Measurements from ENCODE around the gene KRT6B. TPM values are rescaled to one million over a fixed set of nuclear protein-coding genes. Genes with fewer than 3 reads are reported as not detected.

Gene KRT6B
- polyA plus RNA-seq, 4 donors, result not detected

- no peak for DNase-seq (ENCODE audit: low read depth in 4 of 4, low spot score in 2 of 4)
Observed at GRCh38 chr12:52437508-52437907, 14.4 kb downstream of the KRT6B start.

DNA sequence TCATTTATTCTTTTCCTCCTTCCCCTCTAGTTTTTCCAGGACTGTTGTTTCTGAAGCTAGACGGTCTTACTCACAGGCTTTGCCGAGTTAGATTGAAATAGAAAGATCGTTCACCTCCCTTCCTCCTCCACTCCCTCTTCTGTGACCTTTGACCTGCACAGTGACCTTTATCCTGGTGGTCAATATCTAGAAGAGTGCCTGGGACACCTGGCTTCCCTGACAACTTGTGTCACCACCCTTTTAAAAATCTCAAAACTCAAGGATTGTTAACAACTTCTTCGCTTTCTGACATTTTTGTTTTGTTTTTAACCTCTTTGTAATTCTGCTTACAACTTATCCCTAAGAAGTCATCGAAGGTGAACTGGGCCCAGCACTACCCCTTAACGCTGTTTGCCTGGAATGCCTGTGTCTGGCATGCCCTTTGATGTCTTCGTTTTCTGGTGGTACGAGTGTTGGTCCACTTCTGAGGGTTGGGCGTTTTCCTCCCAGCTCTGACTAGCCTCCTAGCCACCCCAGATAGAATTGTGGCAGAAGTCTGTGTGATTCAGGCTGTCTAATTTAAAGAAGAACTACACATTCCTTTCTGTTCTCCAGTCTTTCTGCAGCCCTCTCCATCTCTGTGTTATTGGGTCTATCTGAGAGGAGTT is 15.0 kb downstream of the KRT6B start:
- no peak for DNase-seq (ENCODE audit: low read depth in 4 of 4, low spot score in 2 of 4)

- no peak for DNase-seq (ENCODE audit: low read depth in 4 of 4, low spot score in 2 of 4)
Observed at GRCh38 chr12:52436000-52436827, 15.7 kb downstream of the KRT6B start.

DNA sequence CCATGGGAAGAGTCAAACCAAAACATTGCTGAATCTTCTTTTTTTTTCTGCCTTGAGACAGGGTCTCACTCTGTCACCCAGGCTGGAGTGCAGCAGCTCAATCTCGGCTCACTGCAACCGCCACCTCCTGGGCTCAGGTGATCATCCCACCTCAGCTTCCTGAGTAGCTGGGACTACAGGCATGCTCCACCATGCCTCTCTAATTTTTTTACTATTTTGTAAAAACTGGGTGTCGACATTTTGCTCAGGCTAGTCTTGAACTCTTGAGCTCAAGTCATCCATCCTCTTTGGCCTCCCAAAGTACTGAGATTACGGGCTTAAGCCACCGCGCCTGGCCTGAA is 16.3 kb downstream of the KRT6B start:
- no peak for DNase-seq (ENCODE audit: low read depth in 4 of 4, low spot score in 2 of 4)

GRCh38 chr12:52434760-52435530 is 17.0 kb downstream of the KRT6B start:
- DNase-seq (ENCODE audit: low read depth in 4 of 4, low spot score in 2 of 4), result no peak

DNA sequence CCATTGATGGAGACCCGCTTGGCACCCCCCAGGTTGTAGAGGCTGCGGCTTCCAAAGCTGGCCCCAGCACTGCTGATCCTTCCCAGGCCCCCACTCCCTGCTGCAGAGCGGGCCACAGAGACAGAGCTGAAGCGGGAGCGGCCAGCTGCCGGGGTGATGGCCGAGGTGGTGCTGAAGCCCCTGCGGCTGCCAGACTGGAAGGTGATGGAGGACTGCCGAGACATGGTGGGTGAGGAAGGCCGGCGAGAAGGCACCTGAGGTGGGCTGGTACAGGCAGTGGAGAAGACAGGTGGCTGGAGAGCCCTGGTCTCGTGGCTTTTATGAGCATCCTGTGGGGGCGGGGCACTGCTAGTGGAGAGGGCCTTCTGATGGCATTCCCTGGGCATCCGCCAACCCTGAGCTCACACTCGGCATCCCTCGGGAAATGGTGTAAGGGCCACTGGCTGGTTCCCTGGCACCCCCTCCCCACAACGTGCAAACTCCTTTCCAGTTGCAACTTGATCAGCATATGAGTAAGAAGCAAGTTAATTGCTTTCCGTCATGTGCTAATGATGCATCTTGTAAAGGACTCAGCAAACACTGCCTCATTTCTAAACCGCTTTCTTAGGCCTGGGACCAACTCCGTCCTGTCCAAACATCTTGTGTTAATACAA is 17.7 kb downstream of the KRT6B start, which contains the start of gene KRT75:
TSS of gene KRT75 (minus strand) at position 291 of the 653 bp plus-strand sequence. CDS start at position 224, 67 bp downstream.
- no peak for DNase-seq (ENCODE audit: low read depth in 4 of 4, low spot score in 2 of 4)

DNA sequence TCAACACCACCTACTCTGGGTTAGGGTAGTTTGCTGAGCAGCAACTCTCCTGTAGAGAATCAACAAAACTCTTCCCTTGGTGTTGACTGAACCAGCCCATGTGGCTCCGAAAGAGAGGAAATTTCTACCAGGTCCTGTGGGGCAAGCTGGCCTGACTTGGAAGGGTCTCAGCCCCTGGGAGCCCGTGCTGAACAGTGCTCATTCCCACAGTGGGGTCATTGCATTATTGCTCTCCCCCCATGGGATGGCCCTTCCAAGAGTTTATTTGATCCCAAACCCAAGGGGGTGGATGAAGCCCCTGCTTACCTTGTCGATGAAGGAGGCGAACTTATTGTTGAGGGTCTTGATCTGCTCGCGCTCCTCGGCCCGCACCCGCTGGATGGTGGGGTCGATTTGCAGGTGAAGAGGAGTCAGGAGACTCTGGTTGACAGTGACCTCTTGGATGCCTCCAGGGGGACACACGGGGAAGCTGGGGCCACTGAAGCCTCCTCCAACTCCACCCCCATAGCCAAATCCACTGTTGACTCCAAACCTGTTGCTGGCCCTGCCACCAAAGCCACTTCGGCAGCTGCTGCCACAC is 18.4 kb downstream of the KRT6B start:
- DNase-seq (ENCODE audit: low read depth in 4 of 4, low spot score in 2 of 4), result no peak

DNA sequence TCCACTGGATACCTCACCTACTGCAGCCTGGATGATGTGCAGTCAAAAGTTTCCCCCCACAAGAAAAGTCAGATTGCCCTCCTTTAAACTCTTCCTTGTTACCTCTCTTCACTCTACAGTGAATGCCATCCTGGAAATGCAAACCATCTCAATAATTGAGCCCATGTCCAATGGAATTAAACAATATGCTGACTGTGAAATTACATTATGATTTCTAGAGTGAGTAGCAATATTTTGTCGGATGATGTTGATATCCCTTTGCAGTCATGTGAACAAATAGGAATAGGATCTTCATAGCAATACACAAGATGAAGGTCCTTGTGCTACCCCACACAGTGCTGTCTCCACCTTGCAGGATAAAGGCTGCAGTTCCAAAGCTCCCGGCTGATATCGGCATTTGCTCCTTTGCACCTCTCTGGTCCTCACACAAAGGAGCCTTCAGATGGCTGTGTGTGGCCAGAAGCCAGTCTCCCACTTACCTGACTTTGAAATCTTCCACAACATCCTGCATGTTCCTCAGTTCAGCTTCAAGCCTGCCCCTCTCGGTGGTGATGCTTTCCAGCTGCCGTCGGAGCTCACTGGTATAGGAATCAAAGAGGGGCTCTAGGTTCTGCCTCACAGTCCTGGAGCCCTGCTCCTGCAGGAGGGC is 19.3 kb downstream of the KRT6B start:
- DNase-seq (ENCODE audit: low read depth in 4 of 4, low spot score in 2 of 4), result no peak

- DNase-seq (ENCODE audit: low read depth in 4 of 4, low spot score in 2 of 4), result no peak
Observed at GRCh38 chr12:52428121-52428520, 23.8 kb downstream of the KRT6B start.

DNA sequence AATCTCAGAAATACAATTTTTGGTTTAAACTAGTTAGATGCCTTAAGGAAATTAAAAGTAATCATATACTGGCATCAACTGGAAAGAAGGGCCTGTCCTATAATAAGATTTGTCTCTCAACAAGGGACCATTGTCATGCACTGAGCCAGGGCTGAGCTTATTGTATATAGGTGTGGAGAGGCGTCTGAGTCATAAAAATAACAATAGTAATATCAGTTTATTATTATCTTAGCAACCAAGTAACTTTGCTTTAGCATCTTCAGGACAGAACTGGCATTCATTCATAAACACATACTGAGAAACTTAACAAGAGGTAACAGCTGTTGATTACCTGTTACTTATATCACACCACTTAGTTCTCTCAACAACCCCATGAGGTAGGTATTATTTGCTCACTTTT is 24.9 kb downstream of the KRT6B start:
- no peak for DNase-seq (ENCODE audit: low read depth in 4 of 4, low spot score in 2 of 4)

- no peak for DNase-seq (ENCODE audit: low read depth in 4 of 4, low spot score in 2 of 4)
Observed at GRCh38 chr12:52426034-52426433, 25.9 kb downstream of the KRT6B start.

DNA sequence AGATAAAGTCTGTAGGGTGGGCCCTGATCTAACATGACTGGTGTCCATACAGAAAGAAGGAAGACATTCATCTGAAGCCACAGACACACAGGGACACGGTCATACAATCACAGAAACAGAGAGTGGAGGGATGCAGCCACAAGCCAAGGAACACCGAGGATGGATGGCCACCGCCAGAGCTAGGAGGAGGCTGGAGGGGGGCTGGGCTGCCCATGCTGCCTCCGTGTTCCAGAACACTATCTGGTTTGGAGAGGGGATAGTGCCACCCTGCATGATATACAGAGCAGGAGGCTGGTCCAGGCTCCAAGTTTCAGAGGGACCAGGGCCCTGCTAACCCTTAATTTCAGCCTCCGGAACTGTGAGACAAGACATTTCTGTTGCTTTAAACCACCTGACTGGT is 26.5 kb downstream of the KRT6B start:
- no peak for DNase-seq (ENCODE audit: low read depth in 4 of 4, low spot score in 2 of 4)

DNA sequence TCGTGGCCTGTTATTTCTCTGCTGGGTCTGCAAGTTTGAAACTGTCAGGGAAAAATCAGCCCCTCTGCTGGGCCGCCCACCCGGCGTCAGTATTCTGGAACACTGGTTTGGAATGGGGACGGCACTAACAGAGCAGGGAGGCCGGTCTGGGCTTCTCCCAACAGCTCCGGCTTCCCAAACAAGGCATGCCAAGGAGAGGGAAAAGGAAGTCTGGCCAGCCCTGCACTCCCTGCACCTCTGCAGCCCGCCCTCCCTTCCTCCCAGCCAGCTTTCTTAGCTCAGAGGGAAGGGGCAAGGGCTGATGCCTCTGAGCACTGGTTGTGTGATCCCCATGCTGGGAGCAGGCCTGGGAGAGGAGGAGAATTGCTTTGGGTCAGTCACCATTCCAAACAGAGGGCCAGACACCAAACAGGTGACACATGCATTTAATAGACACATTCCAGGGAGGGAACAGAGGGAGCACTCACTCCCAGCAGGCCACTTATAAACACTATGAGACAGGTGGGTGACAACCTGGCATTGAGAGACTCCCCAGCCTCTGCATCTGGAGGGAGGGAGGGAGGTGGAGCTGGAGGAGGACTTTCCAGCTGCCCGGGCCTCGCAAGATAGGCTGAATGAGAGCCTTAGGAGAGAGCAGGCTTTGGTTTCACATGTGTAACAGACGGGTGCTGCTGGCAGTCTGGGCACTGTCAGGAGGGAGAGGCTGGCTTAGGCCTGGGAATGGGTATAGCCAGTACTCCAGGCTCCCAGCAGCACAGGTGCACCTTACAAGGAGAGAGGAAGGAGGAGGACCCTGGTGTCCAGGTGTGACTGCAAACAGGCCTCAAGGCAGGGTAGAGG is 28.1 kb downstream of the KRT6B start:
- no peak for DNase-seq (ENCODE audit: low read depth in 4 of 4, low spot score in 2 of 4)

- DNase-seq (ENCODE audit: low read depth in 4 of 4, low spot score in 2 of 4), result no peak
Observed at GRCh38 chr12:52423035-52423434, 28.9 kb downstream of the KRT6B start.

DNA sequence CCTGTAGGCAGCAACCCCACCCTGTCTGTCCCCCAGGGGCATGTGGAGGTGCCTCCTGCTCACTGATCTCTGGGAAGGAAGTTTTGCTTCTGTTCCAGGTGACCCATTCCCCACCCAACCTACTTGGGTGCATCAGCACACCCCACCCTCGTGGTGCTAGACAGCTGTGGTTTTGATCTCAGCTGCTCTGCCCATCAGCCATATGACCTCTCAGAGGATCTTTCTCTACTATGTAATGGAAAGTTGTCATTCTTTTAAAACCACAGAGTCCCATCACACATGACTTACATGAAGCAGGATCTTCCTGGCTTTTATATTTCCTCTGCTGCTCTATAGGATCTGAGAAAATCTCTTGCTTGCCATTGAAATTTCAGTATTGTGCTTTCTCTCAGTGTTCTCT is 32.3 kb downstream of the KRT6B start:
- no peak for DNase-seq (ENCODE audit: low read depth in 4 of 4, low spot score in 2 of 4)

- no peak for DNase-seq (ENCODE audit: low read depth in 4 of 4, low spot score in 2 of 4)
Observed at GRCh38 chr12:52418576-52419110, 33.3 kb downstream of the KRT6B start.

DNA sequence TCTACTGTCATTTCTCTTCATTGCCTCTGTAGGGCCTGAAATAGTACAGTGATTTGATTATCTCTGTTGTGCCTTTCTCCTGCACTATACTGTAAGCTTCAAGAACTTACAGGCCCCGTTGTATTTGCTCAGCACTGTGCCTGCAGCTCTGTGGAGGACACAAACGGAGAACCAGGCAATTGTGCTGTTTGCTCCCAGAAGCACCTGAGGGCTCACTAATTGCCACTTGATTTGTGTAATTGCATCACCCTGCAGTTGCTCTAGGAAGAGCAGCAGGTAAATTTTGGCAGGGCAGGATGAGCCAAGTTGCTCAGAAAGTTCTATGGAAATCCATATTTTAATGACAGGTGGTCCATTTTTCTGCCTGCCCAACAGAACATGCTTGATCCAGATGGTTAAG is 34.2 kb downstream of the KRT6B start:
- no peak for DNase-seq (ENCODE audit: low read depth in 4 of 4, low spot score in 2 of 4)

GRCh38 chr12:52416795-52417194 is 35.2 kb downstream of the KRT6B start:
- no peak for DNase-seq (ENCODE audit: low read depth in 4 of 4, low spot score in 2 of 4)

Data from left renal cortex interstitium (tissue), 4 donors.